NCI-H2029 (cell line): Measurements from ENCODE around the gene FAM53A.
"Not testable (repeated sequence)": the region's sequence is repeated elsewhere in the genome, so short reads cannot be mapped to it uniquely, and the experiment has no call there.

Experiments
- DNase-seq: peaks from one replicate; lab custom pipeline; 2025; lab: John Stamatoyannopoulos, UW

FAM53A gene

GRCh38 chr4:1659104-1660043 lies 24.7 kb downstream of the FAM53A start:
- no peak for DNase-seq

GRCh38 chr4:1658581-1658980 lies 25.5 kb downstream of the FAM53A start:
- no peak for DNase-seq

GRCh38 chr4:1658146-1658545 lies 26.0 kb downstream of the FAM53A start:
- no peak for DNase-seq

GRCh38 chr4:1656986-1657385 lies 27.1 kb downstream of the FAM53A start:
- no peak for DNase-seq

GRCh38 chr4:1656132-1656531 lies 28.0 kb downstream of the FAM53A start:
- DNase-seq, result no peak

- DNase-seq, result no peak
Observed at GRCh38 chr4:1655676-1656075, 28.4 kb downstream of the FAM53A start.

GRCh38 chr4:1655081-1655480 lies 29.0 kb downstream of the FAM53A start:
- no peak for DNase-seq

- no peak for DNase-seq
Observed at GRCh38 chr4:1654216-1654955, 29.7 kb downstream of the FAM53A start.

GRCh38 chr4:1653776-1654175 lies 30.3 kb downstream of the FAM53A start:
- DNase-seq, result no peak

- DNase-seq, result no peak
Observed at GRCh38 chr4:1652088-1652487, 32.0 kb downstream of the FAM53A start.

GRCh38 chr4:1651609-1652008 lies 32.5 kb downstream of the FAM53A start:
- no peak for DNase-seq

- DNase-seq, result no peak
Observed at GRCh38 chr4:1648962-1649361, 35.2 kb downstream of the FAM53A start.

GRCh38 chr4:1647432-1647831 lies 36.7 kb downstream of the FAM53A start:
- no peak for DNase-seq

- DNase-seq, result no peak
Observed at GRCh38 chr4:1646690-1647089, 37.4 kb downstream of the FAM53A start.

- DNase-seq, result no peak
Observed at GRCh38 chr4:1644891-1645657, 39.0 kb downstream of the FAM53A start.

GRCh38 chr4:1643971-1644735 lies 40.0 kb downstream of the FAM53A start:
- no peak for DNase-seq

- no peak for DNase-seq
Observed at GRCh38 chr4:1642196-1642951, 41.7 kb downstream of the FAM53A start.

GRCh38 chr4:1641671-1642070 lies 42.4 kb downstream of the FAM53A start:
- no peak for DNase-seq

- DNase-seq, result not testable (repeated sequence)
Observed at GRCh38 chr4:1640716-1641503, 43.2 kb downstream of the FAM53A start.

- DNase-seq, result no peak
Observed at GRCh38 chr4:1640190-1640589, 43.9 kb downstream of the FAM53A start.
